ENCODE data around the gene VAV2.

GRCh38 chr9:133960568-133961129, 31.5 kb downstream of the VAV2 start:
- TF ChIP-seq EP300 (IDR thresholded peaks at IDR 0.05) (no peak), BHLHE40 (IDR thresholded peaks at IDR 0.05; ENCODE audit: low read depth, low read length) (no peak), SREBF2 (IDR thresholded peaks at IDR 0.05) (no peak), POLR2AphosphoS2 (conservative IDR thresholded peaks at IDR 0.05; ENCODE audit: low read length) (no peak), CTCF (IDR thresholded peaks at IDR 0.05) (no peak), RAD21 (conservative IDR thresholded peaks at IDR 0.05 in 1 of 2, IDR thresholded peaks at IDR 0.05 in 1 of 2) (no peak), RFX5 (IDR thresholded peaks at IDR 0.05) (no peak), GATA3 (IDR thresholded peaks at IDR 0.05; ENCODE audit: borderline replicate concordance) (no peak), JUN (IDR thresholded peaks at IDR 0.05) (no peak), MAX (IDR thresholded peaks at IDR 0.05) (no peak), E2F6 (IDR thresholded peaks at IDR 0.05; ENCODE audit: borderline replicate concordance, low read depth) (no peak)

Data from A549 (cell line).